HG03378 (cell line): ENCODE results near the gene BEND6.
"Not testable (repeated sequence)": the region's sequence is repeated elsewhere in the genome, so short reads cannot be mapped to it uniquely, and the experiment has no call there.

Experiments used
- ATAC-seq: cut with Tn5 transposase; IDR thresholded peaks from one replicate; pipeline ENCODE4 v1.9.1; 2021; ENCODE audit warnings: mild to moderate bottlenecking, moderate library complexity; ENCODE audit not compliant: unreplicated experiment

Gene BEND6

DNA sequence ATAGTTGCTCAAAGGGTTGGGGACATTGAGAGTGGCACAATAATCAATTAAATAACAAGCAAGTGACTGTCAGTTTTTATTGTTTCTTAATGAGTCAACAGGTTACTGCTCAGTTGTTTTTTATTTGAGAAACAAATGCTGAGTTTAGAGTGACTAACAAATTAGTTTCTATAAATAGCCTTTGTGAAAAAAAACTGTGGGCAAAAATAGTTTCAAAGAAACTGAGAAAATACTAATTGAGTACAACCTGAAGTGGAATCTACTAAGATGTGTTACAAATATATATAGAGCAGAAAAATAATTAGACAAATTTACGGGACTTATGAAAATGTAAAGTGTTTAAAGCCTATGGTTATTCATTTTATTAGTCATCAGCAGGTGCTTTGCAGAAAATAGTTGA, 22.3 kb downstream of the BEND6 start:
- ATAC-seq = no peak

- no peak for ATAC-seq
These were observed 23.6 kb downstream of the BEND6 start for GRCh38 chr6:56978530-56978929.

- no peak for ATAC-seq
These were observed 29.5 kb downstream of the BEND6 start for GRCh38 chr6:56984361-56984760.

GRCh38 chr6:56984884-56985283, 30.0 kb downstream of the BEND6 start:
- no peak for ATAC-seq

- ATAC-seq = no peak
These were observed 31.7 kb downstream of the BEND6 start for GRCh38 chr6:56986611-56987010.

- no peak for ATAC-seq
These were observed 33.2 kb downstream of the BEND6 start for GRCh38 chr6:56988145-56988544.

DNA sequence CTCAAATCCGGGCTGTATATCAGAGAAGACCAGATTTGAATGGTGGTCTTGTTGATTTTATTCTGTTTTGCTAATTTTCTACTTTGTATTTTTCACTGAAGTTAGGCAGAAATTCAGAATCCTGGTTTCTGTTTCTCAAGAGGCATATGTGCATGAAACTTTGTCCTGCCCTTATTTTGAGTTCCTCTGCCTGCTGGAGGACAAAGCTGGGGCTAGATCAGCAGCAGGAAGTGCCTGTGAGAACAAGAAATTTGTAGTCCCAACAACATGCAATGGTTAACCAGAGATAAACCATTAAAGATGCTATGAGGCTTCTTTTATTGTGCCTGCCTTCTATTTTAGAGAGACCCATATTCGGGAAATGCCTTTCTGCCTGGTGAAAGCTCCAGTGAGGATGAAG, 37.1 kb downstream of the BEND6 start:
- ATAC-seq = no peak

- no peak for ATAC-seq
These were observed 37.8 kb downstream of the BEND6 start for GRCh38 chr6:56992703-56993102.

DNA sequence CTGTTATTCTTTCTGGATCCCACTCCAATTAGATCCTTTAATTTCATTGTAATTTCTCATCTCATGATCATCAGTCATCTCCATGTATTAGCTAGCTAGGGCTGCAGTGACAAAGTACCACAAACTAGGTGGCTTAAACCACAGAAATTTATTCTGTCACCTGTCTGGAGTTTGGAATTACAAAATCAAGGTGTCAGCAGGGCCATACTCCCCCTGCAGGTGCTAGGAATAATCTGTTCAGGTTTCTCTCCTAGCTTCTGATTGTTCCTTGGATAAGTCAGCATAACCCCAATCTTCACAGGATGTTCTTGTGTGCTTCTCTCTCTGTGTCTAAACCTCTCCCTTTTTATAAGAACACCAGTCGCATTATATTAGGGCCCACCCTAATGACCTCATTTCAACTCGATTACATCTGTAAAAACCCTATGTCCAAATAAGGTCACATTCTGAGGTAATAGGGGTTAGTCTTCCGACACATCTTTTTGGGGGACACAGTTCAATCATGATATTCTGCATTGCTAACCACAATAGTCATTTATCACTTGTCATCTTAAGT, 40.5 kb downstream of the BEND6 start:
- ATAC-seq = no peak

- no peak for ATAC-seq
These were observed 41.5 kb downstream of the BEND6 start for GRCh38 chr6:56996401-56996800.

DNA sequence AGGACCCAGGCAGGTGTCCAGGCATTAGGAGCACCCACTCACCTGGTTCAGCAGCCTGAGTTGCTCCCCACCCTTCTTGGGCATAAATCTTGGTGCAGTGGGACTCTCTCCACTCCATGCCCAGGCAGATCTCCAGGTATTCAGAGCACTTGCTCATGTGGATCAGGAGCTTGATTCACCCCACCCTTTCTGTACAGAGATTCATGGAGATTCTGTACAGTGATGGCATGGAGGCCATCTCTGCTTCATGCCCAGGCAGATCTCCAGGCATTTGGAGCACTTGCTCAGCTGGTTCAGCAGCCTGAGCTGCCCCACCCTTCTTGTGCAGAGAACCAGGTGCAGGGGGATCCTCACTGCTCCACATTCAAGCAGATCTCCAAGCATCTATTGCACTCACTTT, 44.1 kb downstream of the BEND6 start:
- ATAC-seq = no peak

DNA sequence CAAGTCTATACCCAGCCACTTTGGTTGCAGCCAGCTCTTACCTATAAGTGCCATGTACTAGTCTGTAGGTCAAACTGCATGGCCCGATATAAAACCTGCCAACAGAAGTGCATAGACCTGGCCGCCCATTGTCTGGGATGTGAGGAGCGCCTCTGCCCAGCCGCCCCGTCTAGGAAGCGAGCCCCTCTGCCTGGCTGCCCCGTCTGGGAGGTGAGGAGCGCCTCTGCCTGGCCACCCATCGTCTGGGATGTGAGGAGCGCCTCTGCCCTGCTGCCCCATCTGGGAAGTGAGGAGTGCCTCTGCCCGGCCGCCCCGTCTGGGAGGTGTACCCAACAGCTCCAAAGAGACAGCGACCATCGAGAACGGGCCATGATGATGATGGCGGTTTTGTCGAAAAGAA, 44.8 kb downstream of the BEND6 start:
- not testable (repeated sequence) for ATAC-seq

DNA sequence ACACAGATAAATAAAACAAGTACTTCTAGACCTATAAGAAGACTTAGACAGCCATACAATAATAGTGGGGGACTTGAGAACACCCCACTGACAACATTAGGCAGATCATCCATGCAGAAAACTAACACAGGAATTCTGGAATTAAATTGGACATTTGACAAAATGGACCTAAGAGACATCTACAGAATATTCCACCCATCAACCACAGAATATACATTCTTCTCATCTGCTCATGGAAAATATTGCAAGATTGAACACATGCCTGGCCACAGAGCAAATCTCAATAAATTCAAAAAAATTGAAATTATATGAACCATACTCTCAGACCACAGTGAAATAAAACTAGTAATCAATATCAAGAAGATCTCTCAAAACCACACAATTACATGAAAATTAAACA, 47.3 kb downstream of the BEND6 start:
- ATAC-seq = no peak

DNA sequence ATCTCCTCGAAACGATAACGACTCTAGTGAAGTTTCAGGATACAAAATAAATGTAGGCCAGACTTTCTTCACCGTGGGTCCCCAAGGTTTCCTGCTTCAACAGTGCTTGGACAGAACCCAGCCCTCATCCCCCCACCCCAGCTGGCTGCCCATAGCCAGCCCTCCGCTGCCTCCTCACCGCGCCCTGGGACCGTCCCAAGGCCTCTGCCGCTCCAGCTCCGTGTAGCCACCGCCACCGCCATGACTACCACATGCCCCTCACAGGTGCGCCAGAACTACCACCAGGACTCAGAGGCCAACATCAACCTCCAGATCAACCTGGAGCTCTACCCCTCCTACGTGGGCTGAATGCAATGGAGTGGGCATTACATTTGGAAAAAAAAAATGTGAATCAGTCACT, 49.4 kb downstream of the BEND6 start:
- ATAC-seq = no peak

DNA sequence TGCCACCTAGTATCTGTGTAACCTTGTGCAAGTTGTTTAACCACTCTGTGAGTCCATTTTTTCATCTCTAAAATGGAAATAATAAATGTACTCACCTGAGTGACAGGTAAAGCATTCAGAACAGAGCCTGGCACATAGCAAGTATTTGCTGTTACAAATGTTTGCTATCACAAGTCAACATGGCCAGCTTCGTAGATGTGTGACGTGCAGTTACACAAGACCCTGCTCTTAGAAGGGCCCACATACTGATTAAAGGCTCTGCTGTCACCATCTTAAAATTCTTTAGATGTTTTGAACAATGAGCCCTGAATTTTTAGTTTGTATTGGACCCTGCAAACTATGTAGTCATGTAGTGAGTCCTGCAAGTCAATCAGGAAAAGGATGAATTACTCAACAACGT, 51.2 kb downstream of the BEND6 start:
- no peak for ATAC-seq

- not testable (repeated sequence) for ATAC-seq
These were observed 53.2 kb downstream of the BEND6 start for GRCh38 chr6:57008069-57008468.

DNA sequence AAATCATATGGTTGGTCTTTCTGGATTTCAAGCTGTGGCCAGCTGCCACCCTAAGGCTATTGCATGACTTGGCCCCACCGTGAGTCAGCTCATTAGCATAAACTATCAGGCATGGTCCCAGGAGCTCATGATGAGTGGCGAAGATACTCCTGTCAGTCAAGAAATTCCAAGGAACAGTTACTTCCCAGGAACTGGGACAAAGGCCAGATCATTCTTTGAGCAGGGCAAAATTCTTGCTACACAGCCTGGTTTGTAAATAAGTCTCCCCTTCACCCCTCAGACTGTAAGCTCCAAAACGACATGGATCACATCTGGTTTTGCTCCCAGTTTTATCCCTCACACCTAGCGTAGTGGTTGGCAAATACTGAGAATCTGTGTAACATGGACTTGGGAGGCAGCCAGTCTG, 58.6 kb downstream of the BEND6 start:
- no peak for ATAC-seq

DNA sequence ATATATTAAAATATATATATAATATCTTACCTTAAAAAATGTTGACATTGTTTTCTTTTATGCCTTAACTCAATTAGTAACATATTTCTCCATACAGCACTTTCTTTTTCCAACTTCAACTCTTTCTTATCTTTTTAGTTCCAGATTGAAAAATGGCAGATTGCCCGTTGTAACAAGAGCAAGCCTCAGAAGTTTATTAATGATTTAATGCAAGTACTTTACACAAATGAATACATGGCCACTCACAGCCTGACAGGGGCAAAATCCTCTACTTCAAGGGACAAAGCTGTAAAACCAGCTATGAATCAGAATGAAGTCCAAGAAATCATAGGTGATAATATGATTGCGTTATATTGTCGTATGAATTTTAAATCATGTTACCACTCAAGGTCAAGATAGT, 62.2 kb downstream of the BEND6 start:
- ATAC-seq = no peak

DNA sequence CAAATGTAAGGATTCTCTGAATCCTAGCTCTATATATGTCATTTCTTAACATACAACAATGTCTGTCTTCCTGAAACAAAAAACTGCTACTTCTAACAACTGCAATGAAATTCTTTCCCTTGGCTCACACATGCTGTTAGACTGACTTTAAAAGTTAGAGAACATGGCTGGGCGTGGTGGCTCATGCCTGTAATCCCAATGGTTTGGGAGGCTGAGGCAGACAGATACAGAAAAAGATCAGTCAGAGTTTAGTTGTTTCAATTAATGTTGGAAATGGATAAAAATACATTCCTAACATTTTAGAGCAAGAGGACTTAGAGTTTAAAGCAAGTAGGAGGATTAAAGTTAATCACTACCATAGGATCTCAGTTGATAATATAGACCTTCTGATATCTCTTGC, 62.9 kb downstream of the BEND6 start:
- no peak for ATAC-seq

- ATAC-seq = no peak
These were observed 64.5 kb downstream of the BEND6 start for GRCh38 chr6:57019434-57019833.

DNA sequence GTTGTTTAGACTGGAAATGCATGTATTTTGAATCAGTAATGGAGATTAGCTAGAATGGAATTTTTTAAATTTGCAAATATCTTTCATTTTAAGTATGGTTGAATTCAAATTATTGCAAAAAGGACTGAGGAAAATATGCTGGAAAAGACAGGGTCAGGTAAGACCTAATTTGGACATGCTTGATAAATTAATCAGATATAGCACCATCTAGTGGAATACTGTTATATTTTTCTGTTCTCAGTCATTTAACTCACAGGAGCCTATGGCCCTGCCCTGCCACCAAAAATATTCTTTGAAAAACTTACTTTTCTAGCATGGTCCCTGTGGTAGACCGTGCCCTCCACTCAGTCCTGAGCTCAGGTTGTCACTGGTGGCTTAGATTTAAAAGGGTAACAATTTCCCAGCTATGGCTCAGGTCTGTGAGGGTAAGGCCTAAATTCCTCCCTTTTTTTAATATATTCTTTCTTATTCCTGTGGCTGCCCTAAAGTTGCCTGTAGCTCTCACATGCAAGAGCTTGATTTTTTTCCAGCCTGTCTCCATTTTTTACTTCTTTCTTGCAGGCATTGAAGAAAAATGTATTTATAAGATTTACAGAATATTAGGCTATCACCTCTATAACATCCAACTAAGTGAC, 66.3 kb downstream of the BEND6 start:
- ATAC-seq = peak; percentile 92

- ATAC-seq = no peak
These were observed 69.4 kb downstream of the BEND6 start for GRCh38 chr6:57024321-57024720.

DNA sequence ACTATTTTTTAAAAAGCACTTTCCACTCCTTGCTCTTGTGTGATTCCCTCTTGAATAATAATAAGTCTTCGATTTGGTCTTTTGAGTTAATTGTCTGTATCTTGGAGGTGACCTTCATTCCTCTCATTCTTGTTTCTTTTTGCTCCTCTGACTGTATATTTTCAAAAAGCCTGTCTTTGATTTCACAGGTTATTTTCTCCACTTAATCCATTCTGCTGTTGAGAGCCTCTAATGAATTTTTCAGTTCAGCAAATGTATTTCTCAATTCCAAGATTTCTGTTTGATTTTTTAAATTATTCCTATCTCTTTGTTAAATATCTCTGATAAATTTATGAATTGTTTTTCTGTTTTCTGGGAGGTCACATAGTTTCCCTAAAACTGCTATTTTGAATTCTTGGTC, 69.9 kb downstream of the BEND6 start:
- no peak for ATAC-seq
